GDM1 (cell line): ENCODE measurements around the gene RAC2.

ENCODE experiments used
- DNase-seq: peaks from one replicate; lab custom pipeline; 2025; lab: John Stamatoyannopoulos, UW

The RAC2 gene

DNA sequence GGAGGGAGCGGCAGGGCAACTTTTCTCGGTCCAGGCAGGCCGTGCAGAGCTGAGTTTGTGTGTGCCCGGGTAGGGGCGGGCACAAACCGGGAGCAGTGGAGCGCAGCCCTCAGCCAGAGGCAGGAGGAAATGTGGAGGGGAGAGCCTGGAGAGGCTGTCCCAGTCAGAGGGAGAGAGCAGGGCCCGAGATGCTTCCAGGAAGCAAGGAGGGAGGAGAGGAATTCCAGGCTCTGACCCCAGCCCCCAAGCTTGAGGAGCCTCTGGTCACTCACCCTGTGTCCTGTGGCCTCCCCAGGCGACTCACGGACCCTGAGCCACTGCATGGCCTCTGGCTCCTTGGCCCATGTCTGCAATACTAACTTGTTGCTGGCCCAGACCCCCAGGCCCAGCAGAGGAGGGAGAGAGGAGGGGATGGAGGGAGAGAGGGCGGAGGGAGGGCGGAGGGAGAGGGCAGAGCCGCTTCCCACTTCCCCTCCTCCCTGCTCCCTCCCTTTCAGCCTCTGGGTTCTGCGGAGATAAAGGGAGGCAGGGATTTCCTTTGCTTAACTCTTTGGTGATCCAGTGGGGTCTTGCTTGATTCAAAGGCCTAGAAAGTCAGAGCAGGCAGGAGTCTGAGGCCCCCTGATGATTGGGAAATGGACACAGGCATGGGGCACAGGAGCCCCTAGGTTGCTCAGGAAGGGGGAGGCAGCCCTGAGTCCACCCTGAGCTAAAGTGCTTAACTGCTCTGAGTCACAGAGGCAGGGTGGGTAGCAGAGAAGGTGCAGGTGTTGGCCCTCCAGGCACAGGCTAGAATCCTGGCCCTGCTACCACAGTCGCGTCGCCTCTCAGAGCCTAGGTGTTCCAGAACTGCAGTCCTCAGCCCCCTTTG lies 55.9 kb downstream of the RAC2 start, which contains the start of gene C1QTNF6:
Gene C1QTNF6, minus strand, starts transcription at position 357 of the 871 bp plus-strand sequence. Its CDS starts 34 bp downstream, at position 323.
- DNase-seq = no peak

DNA sequence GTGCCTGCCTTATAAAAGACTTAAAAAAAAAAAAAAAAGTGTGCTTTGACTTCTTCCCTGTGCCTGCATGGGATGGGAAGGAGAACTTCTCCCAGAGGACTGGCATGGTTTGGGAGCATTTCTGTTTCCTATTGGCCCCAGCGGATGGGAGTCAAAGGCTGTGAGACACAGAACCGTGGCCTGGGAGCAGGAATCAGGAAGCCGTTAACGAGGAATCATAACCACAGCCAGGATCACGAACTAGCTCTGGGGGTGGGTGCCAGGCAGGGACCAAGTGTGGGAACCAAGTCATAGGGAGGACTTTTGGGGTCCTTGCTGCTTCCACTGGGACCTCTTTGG lies 56.5 kb downstream of the RAC2 start:
- no peak for DNase-seq

DNA sequence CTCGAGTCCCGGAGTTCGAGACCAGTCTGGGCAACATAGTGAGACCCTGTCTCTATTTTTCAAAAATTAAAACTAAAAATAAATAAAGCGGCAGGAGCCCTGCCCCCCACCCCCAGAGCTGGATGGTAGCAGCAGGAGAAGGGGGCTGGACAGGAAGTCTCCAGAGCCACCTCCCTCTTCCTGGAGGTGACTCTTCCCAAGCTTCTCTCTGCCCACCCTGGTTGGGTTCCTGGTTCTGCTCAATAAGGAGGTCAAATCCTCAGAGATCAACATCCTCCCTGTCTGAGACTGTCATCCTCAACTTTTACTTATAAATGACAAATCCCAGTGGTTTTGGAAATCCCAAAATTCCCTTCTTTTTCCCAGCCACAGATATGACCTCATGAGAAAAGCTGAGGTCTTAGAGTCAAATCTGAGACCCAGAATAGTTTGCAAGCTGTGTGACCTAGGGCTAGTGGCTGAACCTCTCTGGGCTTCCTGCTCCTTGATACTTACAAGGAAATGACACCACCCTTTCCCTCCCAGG lies 57.0 kb downstream of the RAC2 start:
- DNase-seq = no peak

DNA sequence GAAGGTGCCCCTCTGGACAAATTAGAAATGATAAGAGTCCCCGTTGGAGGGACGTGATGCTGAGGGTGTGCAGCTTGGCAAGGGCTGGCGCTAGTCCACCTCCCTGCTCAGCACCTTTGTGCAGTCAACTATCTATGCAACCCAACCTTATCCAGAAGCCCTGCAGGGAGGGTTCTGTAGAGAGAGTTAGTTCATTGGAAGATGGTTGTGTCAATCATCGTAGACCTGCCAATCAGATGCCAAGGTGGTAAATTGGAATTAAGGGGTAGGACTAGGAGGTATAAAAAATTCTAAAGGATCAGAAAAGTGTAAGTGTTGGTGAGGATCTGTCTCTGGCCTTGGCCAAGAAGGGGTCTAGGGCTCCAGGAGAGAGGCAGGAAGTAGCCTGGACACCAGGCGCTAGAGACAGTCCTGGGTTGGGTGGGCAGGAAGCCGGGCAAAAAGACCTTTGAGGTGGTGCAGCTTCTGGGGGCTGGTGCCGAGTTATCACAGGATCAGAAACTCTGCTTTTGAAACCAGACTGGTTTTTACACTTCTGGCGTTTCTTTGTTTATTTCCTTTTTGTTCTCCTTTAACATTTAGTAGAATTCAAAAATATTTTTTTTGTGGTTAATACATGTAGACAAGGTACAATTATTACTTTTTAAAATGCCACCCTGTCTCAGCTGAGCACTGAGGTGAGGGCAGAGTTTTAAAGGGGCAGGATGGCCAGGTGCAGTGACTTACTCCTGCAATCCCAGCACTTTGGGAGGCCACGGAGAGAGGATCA lies 57.7 kb downstream of the RAC2 start:
- DNase-seq = peak; percentile 41

DNA sequence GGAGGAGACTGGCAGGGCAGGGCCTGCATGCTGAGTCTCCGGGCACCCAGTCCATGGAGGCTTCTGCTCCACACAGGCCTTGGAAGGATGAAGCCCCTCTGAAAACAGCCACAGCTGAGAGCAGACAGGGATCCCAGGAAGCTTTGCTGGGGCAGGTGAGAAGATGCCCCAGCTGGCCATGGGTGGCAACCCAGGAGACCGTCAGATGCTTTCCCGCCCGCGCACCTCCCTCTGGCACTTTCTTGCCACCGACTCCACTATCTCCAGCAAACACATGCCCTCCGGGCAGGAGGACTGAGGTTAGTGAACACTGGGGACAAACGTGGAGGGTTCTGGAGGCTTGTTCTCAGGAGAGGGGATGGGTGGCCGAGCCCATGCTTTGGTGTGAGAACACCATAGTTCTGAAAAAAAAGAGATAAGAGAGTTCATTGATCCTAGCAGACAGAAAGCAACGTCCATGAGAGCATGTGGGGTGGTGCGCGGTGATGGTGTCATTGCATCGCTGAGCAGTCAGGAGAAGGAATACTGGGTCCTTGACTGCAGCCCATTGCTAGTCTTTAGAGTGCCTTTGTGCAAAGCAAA lies 58.3 kb downstream of the RAC2 start:
- DNase-seq = no peak

DNA sequence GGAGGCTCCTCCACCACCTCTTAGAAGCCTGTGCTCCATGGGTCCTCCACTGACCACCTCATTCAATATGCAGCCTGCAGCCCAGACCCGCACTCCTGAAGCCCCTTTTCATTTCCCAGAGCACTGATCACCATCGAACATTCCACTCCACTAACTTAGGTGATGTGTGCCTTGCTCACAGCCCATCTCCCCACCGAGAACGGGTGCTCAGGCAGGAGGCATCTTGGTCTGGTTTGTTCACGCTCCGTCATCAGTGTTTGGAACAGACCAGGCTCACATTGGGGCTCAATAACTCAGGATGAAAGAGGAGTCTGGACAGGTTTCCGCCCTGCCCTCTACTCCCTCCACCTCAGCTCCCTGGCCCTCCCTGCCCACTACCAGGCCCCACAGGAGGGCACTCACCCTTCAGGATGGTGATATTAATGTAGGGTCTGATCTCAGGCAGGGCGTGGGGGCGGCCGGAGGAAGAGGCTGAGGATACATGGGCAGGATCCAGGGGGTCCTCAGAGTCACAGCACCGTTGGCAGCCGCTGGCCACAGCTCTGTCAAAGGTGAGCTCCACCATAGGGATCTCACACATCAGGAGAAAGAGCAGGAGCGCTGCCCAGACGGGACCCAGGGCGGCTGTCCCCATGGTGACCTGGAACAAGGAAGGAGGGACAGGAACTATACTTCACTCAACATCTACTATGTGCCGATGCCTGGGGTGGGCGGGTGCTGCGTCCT lies 59.1 kb downstream of the RAC2 start:
- no peak for DNase-seq

DNA sequence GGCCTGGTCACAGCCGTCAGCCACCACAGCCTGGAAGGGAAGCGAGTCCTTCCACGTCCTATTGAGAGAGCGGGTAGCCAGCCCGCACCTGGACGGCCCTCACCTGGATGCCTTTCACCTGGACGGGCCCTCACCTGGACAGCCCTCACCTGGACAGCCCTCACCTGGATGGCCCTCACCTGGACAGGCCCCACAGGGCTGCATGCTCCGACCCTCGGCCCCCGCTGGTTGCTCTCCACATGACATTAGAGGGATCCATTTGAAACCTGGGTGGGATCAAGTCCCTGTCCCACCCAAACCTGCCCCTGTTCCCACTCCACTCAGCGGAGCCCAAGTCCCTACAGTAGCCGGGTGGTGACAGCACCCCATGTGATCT lies 59.7 kb downstream of the RAC2 start:
- no peak for DNase-seq

DNA sequence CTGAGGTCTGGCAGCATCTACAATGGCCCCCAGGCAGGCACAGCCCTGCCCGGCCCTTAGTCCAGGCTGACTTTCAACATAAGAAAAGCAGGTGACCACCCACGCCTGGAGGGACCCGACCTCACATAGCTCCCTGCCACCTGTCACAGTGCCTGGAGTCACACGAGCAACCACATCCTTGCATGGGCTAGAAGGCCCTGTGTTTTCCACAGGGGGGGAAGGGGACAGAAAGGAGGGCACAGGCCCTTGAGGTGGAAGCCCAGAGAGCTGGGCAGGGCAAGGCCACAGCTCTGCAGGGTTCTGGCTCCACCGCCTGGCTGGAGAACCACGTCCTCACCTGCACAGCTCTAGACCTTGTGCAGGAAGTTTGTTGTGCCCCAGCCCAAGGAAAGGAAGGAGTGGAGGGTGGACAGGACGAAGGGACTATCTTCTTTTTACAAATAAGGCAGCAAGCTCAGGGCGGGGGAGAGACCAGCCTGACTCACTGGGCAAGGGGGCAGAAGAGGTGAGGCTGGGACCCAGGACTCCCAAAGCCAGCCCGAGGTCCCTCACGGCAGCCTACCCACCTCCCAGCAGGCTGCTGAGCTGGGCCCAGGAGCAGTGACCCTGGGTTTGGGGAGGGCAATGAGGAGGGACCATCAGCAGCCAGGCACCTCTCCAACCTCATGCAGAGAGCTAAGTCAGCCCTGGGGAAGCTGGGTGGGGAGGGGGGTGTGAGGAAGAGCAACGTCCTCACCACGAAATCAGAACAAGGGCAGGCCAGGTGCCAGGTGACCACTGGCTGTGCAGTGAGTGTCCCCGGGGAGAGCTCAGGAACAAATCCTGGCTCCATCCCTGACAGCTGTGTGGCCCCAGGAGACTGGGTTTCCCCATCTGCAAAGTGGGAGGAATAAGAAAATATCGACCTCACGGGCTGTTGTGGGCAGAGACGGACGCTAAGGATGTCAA lies 60.4 kb downstream of the RAC2 start:
- no peak for DNase-seq

DNA sequence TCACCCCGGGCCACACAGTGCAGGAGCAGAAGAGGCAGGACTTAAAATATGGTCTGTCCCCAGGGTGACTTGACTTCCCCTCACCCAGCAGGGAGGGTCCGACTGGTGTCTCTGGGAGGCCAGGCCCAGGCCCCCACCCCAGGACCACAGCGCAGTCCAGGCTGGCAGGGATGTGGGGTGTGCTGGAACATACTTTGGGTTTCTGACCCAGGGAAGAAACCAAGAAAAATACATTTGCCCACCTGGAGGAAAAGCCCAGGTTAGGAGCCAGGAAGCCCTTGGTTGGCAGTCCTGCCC lies 61.2 kb downstream of the RAC2 start:
- no peak for DNase-seq

DNA sequence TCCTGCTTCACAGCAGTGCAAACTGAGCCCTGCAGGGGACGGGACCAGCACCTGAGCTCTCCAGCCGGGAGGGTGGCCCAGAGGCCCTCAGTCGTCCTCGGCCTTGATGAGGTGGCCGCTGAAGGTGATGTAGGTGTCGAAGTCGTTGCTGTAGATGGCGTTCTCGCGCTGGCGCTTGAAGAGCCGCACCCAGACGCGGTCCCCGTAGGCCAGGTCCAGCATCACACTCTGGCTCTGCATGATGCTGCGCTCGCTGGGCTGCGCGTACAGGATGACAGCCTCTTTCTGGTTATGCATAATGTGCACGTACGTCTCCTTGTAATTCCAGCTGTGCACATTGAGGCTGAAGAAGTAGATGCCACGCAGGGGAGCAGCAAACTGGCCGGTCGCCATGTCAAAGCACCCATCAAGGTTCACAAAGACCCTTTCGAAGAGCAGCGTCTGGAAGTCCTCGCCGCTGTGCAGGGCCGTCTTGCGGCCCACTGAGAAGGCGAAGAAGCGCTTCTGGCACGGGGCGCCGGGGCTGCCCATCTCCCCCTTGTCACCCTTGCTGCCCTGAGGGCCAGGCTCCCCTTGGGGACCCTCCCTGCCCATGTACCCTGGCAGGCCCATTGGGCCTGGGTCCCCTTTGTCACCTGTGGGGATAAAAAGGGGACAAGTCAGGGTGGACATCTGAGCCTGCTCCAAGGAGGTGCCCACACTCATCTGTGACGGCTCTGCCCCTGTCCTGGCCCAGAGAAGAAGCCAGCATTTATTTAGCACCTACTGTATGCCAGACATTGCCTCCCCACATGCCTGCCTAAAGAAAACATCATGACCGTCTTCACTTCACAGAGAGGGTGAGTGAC lies 61.7 kb downstream of the RAC2 start:
- DNase-seq = no peak

DNA sequence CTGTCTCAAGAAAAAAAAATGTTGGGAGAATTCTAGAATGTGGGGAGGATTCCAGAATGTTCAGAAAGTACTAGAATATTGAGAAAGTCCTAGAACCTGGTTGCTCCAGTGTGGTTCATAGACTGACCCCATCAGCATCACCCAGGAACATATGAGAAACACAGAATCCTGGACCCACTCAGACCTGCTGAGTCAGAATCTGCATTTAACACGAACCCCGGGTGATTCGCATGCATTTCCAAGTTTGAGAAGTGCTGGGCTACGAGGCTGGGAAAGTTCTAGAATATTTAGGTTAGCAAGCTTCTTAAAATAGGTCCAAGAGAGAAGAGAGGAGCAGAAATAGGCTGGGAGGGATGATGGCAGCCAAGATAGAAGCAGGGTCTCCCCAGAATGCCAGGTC lies 62.4 kb downstream of the RAC2 start:
- no peak for DNase-seq

DNA sequence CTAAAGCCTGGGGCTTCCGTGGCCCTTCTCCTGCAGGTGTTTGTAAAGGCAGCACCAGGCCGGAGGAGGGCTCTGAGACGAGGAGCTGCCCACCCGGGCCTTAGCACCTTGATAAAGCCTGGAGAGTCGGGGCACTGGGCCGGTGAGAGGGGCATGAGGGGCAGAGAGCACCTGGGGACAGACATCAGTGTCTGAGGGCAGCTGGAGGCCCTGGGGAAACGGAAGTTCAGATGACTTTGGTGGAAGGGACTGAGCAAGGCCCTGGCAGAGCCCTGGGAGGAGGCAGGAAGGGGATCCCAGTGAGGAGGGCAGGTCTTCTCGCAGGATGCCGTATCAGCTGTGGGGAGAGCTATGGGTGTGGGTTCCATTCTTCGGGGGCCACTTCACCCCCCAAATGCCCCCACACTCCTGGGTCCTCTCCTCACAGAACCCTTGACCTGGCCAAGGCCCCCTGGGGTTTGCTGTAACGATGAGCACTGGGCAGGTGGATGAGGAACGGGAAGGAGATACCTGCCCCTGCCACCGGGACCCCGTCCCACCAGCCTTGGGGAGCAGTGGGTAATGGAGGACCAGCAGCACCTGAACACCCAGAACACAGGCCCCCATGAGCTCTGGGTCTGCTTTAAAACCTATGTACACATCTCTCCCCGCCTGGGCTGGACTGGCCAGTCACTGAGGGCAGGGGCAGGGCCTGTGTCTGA lies 63.4 kb downstream of the RAC2 start:
- DNase-seq = no peak

DNA sequence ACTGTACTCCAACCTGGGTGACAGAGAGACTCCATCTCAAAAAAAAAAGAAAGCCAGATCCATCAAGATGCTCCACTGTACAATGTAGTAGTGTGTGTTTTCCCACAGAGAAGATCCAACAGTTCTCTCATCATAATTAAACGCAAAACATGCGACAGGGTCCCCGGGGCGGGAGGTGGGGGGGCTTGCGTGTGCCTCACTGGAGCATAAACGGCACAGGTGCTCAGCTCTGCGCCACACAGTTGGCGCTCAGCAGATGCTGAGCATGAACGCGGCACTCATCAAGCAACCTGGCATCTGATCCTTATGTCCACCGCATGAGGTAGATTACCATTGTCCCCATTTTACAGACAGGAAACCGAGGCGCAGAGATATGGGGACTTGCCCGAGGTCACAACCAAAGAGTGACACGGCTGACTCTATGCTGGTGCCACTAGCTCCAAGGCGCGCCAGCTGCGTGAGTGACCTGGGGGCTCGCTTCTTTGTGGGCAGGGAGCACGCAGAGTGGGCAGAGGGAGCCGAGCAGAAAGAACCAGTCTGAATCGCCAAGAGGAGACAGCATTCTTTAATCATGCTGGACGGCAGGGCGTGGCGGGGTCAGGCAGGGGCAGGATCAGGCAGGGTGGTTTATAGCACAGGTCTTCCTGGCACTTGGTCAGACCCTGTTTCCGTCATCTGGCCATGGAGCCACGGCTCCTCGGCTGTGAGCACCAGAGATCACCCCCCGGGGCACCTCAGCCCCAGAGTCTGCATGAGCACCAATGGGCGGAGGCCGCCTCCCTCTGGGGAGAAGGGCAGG lies 64.2 kb downstream of the RAC2 start:
- no peak for DNase-seq

DNA sequence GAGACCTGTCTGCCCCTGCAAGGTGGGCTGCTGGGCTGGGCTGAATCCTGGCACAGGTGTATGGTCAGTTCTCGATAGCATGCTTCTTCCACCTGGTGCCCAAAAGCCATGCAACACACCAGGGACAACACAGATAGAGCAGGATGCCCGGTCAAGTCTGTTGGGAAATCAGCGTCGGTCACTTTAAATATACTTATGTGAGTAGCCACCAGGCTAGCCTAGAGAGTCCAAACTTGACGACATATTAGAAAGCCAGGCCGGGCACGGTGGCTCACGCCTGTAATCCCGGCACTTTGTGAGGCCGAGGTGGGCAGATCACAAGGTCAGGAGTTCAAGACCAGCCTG lies 65.0 kb downstream of the RAC2 start:
- no peak for DNase-seq

DNA sequence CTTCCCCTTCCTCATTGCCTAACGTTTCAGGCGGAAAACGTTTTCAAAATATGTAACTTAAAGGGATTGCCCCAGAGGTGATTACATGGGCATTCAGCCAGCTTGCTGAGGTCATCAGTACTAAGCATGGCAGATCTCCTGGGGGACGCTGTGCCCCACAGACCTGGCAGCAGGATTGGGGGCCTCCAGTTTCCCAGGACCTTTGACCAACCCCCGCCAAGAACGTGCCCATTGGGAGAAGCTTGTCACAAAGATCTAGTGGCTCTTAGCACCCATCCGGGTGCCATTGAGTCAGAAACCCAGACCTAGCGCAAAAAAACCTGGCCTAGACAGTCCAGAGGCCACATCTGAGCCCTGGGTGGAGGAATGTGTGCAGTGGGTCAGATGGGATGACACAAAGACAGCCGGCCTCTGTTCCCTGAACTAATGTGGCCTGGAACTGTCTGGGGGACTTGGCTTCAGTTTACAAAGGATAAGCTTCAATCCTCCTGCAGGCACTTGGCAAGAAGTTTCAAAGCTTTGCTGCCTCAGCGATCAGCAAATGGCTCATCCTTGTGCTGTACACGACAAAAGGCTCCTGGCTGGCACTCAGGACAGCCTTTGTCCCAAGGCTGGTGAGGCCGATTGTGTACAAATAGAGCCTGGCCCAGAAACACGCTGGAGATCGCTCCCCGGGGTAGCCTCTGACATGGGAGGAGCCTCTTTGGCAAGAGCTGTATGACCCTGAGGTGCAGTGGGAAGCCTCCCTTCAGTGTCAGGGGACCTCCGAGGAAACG lies 65.5 kb downstream of the RAC2 start:
- DNase-seq = no peak

DNA sequence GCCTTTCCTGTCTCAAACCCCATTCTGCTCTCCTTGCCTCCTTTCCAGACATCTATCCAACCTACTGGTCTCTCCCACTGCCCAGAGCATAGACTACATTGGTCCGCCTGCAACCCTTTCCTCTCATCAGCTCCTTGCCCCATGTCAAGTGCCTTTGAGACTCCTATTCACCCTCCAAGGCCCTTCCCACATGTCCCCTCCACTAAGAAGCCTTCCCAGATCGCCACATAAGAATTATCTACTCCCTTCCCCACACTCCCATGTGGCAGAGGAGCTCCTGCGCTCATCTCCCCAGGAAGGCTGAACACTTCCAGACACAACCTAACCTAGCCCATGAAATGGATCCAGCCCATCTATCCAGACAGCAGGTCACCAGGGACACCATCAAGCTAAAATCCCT lies 66.3 kb downstream of the RAC2 start:
- no peak for DNase-seq

DNA sequence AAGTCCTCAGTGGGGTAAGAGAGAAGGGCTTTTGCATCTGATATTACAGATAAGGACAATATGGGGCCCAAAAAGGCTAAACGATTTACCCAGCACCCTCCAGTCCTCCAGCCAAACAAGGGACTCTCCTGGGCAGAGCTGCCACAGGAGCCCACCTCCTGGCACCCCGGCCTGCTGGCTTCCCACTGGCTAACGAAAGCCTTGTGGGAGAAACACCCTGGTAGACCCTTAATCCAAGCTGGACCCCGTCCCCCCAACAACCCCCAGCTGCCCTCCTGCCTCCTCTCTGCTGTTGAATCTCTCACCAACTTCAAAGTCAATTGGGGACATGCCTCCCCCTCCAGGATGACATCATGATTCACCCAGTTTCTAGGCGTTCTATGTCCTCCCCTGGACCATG lies 66.8 kb downstream of the RAC2 start:
- DNase-seq = no peak

DNA sequence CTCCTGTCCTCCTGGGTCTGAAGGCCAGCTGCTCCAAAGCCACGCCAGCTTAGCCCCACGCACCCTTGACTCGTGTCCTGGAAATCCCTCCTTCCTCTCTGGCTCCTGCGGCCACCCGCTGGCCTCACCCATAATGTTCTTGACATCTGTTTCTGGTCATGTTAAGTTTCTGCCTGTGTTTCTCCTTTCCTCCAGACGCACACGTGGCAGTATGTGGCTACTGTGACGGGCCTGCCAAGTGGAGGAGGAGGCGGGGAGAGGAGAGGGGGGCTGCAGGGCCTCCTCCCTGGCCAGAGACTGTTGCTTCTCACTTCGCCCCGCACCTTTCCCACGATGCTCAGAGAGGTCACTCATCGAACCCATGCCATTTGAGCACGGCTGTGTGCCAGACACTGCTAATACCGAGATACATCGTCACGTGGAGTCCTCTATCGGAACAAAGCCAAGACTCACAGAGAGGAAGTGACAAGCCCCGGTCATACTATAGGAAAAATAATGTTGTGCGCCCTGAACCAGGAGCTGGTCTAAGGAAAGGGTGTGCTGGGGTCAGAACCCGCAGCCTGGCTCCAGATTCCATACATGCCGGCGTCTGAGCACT lies 67.5 kb downstream of the RAC2 start:
- peak; percentile 72 for DNase-seq
